ENCODE data around the gene KCNH8.
"Not testable (repeated sequence)": the region's sequence is repeated elsewhere in the genome, so short reads cannot be mapped to it uniquely, and the experiment has no call there.

The KCNH8 gene

DNA sequence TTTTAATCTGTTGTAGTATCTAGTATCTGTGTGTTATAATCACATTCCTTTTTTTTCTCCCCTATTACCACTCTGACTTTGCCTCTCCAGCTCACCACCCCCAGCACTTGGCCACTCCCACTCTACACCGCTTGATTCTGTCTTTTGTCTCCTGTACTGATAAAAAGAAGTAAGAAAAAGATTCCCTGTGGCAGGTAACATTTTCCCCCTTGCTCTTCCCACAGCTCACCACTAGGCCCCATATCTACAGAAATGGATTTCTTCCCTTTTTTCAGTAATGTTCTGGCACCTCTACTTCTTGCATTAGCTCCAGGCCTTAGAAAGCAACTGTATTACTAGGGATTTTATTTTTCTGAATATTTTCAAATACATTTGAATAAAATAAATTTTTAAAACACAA lies 25.6 kb downstream of the KCNH8 start:
- no peak for DNase-seq (ENCODE audit: low read depth in 2 of 2)

DNA sequence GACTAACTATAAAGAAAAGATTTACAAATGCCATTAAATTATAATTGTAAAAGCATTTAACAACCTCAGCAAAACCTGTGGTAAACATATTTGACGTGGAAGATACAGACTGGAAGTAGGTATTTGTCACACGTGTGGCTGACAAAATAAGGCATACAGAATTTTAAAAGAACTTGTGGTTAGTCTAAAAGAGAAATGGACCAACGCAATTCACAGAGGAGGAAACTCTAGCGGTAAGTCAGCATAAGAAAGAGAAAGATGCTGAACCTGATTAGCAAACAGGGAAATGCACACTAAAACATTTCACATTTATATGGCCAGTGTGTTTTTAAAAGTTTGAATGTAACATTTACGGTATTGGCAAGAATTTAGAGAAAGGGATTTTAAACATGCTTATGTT lies 35.3 kb downstream of the KCNH8 start:
- DNase-seq (ENCODE audit: low read depth in 2 of 2) = no peak

DNA sequence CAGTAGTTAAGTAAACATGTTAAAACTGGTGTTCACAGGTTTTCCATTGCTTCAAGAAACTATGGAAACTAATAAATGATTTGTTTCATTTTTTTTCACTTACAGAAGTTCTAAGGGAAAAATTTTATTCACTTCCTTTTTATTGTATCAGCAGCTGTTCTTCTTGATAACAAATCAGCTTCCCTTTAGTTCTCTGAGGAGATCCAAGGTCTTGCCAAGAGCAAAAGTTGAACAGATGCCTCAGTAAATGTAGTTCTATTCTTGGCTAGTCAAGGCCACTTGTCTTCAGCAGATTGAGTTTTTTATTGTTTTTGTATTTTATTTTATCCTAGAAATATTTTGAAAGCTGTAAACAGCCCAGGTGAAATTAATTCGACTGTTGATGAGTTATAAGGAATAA lies 41.8 kb downstream of the KCNH8 start:
- DNase-seq (ENCODE audit: low read depth in 2 of 2) = no peak

DNA sequence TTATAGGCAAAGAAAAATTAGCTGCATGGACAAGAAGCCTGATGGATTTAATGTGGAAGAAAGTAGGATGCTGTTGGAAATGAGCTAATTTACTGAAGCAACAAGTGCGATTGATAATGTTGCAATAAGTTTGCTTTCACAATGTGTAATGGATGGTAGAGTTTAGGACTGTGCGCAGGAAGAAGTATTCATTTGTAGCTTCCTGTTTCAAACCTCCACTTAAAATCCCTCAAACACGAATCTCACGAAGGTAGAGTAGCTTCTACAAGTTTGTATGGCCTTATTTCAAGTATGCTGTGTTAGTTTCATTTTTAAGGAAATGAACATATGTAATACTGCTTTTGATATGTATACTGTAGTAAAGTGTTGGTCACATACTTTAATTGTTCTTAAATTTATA lies 42.3 kb downstream of the KCNH8 start:
- no peak for DNase-seq (ENCODE audit: low read depth in 2 of 2)

DNA sequence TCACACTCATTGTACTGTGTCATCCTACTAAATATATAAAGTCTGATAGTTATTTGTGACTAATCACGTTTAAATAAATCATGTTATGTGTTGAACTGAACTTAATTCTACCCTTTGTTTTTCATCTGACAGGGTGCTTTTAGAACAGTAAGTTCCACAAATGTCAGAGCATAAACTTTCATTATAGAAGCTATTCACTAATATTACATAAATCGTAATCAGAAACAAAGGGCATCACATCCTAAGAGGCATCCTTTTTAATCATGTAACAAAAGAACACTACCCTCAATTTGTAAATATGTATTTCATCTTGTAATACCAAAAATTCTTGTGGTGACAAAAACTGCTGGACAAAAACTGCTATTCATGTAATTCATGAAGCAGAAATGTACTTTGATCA lies 50.8 kb downstream of the KCNH8 start:
- DNase-seq (ENCODE audit: low read depth in 2 of 2) = no peak

DNA sequence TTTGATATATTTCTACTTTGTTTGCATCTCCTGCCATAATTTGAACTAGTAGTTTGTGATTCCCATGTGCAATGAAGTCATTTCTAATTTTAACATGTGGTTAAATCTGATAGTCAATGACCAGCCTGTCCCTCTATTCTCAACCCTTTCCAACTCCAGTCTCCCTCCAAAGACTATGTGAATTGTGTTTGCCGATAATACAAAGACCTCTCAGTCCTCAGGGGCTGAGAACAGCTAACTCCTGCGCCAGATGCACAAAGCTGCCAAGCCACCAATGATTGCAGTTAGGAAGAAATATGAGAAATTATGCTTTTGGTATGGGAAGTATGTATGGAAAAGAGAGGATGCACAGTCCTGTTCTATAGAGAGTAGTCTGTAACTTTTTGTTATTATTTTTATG lies 54.0 kb downstream of the KCNH8 start:
- no peak for DNase-seq (ENCODE audit: low read depth in 2 of 2)

DNA sequence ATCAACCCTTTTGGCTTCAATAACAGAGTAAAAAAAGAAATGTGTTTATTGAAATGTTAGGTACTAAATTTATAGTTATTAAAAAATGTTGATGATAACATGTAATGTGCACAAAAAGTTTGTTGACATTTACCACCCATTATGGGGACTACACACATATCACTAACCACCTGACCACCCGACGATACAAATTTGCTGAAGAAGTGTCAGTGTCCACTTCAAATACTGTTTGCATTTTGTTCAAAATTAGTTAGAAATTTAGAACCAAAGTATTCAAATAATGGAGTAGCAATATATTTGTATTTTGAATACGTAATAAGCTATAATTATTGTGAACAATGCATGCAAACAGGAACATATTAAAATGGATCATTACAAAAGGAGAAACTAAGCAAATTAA lies 54.4 kb downstream of the KCNH8 start:
- no peak for DNase-seq (ENCODE audit: low read depth in 2 of 2)

DNA sequence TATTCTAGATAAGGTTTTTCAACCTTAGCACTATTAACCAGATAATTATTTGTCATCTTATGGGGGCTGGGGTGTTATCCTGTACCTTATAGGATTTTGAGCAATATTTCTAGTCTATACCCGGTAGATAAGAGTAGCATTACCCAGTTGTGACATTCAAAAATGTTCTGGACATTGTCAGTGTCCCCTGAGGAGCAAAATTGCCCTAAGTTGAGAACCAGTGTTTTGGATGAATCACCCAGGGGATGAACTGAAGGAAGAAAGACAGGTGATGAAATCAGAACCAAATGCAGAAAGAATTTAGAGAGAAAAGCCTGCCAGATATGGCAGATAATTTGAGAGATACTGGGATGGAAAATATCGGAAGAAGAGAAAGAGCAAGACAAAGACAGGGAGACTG lies 58.2 kb downstream of the KCNH8 start:
- DNase-seq (ENCODE audit: low read depth in 2 of 2) = no peak

DNA sequence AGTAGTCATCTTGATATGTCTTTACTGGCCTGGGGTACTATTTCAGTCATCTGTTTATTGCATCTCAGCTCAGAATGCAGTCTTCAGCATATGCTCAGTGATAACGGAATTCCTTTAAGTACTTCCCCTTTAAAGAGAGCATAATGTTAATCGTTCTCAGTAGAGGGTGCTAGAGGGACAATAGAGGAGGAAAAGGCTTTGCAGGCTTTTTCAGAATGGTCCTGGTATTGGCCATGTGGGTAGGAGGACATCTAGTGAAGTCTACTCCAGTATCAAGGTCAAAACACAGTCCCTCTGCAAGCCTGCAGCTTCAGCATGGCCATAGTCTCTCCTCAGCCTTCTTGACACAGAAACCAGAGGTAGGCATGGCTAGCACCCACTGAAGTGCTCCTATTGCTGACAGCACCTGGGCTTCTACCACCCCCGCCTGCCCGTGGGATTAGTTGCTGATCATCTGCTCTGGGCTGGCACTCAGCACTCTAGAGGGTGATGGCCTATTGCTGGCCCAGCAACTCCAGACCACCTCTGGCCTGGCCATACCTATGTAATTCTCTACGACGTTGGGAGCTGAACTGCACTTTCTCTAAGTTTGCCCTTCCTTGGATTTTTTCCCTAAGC lies 65.4 kb downstream of the KCNH8 start:
- no peak for DNase-seq (ENCODE audit: low read depth in 2 of 2)

DNA sequence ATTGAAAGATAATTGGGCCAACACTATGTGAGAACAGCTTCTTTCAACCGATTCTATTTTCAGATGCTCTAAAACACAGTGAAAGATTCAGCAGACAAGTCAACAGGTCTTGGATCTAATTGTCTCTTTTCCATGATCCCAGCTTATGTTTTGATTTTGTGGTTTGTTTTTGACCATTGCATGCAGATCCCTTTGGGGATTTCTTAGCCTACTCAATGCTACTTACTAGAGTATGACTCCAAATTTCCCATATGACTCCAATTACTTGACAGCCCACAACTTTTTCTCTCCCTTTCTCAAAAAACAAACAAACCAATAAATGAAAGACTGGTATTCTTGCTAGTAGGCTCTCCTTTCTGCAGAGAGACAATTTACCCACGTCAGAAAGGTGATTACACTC lies 67.1 kb downstream of the KCNH8 start:
- DNase-seq (ENCODE audit: low read depth in 2 of 2) = no peak

DNA sequence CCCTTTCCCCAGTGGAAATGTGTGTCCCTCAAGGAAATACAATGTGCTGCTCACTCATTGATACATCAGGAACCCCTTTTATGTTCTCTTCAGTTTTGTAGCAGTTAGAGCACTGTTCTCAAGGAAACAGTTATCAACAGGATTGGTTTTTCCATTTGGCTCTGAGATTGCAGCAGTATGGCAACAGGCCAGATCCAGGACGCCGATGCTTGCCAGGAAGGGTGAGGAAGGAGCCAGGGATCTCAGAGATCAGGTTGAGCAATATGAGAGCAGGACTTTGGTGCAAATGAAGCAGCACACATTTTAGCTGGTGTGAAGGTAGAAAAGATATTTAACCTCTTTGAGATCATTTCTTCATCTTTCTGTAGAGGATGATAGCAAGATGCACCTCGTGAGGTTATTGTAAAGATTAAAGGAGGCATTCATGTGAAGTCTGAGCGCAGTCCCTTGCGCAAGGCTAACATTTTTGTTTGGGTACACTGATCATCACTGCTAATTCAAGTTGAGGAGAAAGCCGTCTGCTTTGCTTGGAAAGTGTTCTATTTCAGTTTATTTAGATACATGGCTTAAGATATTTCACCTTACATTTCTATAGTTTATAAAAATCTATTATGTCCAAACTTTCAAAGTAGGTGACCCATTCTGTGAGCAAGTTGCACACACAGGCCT lies 68.5 kb downstream of the KCNH8 start:
- no peak for DNase-seq (ENCODE audit: low read depth in 2 of 2)

DNA sequence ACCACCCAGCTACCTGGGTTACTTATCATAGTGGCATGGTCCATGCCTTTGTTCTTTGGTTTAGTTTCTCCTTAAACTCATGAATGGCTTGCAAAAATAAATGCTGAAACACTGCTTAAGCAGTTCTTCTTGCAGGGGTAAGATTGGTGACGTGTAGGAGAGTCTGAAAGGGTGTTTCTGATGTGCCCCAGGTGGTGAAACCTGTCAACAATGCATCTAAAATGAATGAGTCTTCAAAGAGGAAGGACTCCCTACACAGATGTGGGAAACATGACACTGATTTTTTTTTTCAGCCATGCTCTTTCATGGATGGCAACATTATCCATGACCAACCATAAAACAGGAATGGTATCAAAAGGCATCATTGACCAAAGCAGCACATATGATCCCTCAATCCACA lies 72.0 kb downstream of the KCNH8 start:
- DNase-seq (ENCODE audit: low read depth in 2 of 2) = no peak

DNA sequence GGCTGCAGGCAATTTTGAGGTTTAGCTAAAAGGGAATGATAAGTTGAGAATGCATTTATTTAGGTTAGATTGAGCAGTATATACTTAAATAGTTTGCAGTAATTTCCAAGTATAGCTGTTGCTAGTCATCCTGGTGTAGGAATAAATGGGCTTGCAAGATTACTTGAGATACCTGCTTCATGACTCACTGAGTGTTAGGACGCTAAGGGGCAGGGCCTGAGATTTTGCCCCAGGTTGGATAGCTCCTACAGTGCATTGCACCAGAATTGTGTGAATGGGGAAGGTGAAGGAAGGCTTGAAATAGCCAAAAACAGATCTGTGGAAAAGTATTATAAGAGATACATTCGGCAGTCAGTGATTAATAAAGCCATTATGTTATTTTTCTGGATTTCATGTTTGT lies 72.8 kb downstream of the KCNH8 start:
- DNase-seq (ENCODE audit: low read depth in 2 of 2) = no peak

DNA sequence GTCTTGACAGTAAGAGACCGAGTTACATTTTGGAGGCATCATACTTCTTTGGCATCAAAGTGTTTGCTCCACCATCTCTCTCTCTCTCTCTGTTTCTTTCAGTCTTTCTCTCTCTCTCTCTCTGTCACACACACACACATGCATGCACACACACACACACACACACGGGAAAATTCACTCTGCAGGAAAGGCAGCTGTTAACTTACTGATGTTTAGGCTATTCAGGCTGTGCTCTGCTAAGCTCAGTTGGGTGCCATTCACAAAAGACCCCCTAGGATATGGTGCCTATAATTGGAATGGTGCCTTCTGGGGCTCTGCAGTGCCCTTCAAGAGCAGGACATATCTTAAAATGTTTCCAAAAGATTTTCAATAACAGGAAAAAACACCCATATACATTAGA lies 78.2 kb downstream of the KCNH8 start:
- no peak for DNase-seq (ENCODE audit: low read depth in 2 of 2)

DNA sequence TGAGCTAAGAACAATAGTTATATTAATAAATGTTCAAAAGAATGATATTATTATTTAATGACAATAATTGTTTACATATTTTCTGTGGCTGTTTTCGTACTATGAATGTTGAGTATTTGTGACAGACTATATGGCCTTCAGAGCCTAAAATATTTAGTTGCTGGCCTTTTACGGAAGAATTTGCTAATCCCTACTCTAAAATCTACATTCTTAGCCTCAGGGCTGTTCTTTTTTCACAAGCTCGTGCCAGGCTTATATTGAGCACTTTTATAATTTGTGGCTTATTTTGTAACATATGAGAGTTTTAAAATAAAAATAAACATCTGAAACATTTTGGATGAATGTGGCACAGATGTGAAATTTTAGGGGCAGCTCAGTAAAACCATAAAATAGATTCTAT lies 79.9 kb downstream of the KCNH8 start:
- no peak for DNase-seq (ENCODE audit: low read depth in 2 of 2)

DNA sequence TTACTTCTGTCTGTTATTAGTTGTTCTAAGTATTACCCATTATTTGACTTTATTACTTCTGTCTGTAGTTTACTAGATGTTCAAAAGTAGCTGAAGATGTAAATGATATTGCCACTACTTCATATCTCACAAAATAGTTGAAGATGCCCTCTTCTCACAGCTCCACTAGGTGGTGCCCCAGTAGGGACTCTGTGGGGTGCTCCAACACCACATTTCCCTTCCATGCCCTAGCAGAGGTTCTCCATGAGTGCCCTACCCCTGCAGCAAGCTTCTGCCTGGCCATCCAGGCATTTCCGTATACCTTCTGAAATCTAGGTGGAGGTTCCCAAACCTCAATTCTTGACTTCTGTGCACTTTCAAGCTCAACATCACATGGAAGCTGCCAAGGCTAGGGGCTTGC lies 80.8 kb downstream of the KCNH8 start:
- no peak for DNase-seq (ENCODE audit: low read depth in 2 of 2)

DNA sequence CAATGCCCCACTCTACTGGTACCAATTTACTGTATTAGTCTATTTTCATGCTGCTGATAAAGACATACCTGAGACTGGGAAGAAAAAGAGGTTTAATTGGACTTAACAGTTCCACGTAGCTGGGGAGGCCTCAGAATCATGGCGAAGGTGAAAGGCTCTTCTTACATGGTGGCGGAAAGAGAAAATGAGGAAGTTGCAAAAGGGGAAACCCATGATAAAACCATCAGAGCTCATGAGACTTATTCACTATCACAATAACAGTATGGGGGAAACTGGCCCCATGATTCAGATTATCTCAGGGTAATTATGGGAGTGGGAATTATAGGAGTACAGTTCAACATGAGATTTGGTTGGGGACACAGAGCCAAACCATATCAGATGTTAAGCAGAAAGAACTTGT lies 81.6 kb downstream of the KCNH8 start:
- not testable (repeated sequence) for DNase-seq (ENCODE audit: low read depth in 2 of 2)

DNA sequence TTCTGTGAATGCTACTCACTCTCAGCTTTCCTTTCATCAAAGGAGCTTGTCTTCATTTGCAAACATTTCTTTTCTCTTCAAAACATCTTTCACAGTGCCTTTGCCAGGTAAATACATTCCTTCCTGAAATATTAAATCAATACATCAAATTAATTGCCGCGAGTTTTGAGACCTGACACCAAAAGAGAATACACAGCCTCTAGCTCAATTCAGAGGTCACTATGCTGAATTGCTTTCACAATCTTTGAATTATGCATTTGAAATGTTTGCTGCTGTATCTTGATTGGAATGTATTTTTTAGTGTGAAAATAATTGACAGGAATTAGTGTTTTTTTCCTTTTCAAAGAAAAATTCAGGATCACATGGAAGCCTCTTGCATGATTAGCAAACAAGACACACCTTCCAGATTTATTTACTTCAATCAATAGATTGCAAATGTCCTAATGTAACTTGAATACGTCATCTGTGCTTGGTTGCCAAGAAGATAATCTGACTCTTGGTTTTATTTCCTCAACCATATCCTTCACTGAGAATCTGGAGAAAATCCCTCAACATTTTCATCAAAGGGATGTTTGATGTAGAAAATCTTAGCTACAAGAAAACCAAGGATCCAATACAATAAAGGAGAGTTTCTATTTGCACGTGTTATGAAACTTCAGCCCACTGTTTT lies 83.6 kb downstream of the KCNH8 start:
- DNase-seq (ENCODE audit: low read depth in 2 of 2) = no peak

DNA sequence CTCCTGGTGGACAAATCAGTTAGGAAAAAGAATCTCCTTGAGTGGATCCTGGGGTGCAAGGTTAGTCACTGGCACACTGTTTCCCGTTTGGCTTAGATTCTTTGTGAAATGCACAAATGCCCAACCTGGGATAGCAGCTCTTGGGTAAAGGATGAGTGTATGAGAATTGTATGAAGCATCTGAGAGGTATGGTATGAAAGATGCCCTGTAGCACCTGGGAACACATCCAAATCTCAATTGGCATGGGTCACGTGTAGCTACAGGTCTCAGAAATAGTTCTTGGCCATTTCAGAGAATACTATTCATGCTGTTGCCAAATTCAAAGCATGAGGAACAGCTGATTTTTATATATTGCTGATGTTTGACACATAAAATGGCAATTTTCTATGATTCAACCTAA lies 84.3 kb downstream of the KCNH8 start:
- no peak for DNase-seq (ENCODE audit: low read depth in 2 of 2)

DNA sequence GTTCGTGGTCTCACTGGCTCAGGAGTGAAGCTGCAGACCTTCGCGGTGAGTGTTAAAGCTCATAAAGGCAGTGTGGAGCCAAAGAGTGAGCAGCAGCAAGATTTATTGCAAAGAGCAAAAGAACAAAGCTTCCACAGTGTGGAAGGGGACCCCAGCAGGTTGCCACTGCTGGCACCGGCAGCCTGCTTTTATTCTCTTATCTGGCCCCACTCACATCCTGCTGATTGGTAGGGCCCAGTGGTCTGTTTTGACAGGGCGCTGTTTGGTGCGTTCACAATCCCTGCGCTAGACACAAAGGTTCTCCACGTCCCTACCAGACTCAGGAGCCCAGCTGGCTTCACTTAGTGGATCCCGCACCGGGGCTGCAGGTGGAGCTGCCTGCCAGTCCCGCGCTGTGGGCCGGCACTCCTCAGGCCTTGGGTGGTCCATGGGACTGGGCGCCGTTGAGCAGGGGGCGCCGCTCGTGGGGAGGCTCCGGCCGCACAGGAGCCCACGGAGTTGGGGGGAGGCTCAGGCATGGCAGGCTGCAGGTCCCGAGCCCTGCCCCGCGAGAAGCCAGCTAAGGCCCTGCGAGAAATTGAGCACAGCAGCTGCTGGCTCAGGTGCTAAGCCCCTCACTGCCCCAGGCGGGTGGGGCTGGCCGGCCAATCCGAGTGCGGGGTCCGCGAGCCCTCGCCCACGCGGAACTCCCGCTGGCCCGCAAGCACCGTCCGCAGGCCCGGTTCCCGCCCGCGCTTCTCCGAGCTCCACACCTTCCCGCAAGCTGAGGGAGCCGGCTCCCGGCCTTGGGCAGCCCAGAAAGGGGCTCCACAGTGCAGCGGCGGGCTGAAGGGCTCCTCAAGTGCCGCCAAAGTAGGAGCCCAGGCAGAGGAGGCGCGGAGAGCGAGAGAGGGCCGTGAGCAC lies 85.8 kb downstream of the KCNH8 start:
- not testable (repeated sequence) for DNase-seq (ENCODE audit: low read depth in 2 of 2)

DNA sequence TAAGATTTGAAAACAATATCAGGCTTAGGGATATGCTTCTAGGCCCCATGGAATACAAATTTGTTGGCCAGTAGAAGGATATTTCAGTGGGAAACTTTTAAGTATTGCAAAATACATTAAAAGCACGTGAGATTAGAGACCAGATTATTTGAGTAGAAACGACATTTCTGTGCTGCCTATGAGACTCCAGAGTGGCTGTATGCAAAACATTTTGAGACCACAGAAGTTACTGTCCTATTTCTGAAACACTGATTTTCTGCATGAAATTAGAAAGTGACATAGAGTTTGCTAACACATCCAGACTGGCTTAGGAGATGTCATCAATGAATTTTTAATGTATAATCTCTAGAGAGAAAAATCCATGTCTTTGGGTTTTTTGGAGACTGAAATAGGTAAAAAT lies 99.8 kb downstream of the KCNH8 start:
- no peak for DNase-seq (ENCODE audit: low read depth in 2 of 2)

DNA sequence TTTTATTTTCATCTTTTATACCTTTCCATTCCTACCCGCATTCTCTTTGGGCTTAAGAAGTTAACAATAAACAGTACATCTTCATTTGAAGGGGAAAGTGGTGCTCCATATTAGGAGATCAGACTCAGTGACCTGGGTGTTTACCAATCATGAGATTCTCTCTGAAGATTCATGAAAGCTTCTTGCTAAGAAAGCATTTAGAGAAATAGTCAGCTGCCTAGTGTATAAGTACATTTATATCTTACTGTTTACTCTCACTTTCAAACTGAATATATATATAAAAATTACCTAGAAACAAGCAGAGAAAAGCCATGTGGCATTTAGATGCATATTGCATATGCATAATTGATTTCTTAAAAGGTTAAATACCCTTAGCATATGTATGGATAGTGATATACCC lies 100.5 kb downstream of the KCNH8 start:
- no peak for DNase-seq (ENCODE audit: low read depth in 2 of 2)
